NOMO-1 treated with dmso at 0.1 percent for 144 hours (cell line): Measurements from ENCODE around the gene ZNF12.

Source experiments
- DNase-seq: peaks from one replicate; lab custom pipeline; 2025; ENCODE audit not compliant: unreplicated experiment; lab: John Stamatoyannopoulos, UW

The ZNF12 gene

DNA sequence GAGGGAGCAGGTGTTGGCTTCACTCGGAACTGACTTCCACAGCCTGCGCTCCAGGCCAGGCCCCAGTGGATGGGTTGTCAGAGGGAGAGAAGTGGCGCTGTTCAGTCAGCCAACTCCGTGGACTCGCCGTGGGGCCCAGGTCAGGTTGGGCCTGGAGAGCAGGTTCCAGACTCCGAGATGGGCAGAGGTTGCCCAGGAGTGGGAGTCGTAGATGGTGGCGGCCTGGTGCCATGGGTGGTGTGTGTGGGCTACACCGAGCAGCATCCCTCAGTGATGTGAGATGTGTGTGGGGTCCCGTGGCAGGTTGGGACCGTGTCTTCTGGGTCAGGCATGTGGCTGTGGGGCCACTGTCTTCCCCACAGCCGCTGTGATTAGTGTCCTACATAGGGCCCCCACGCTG is 59.2 kb downstream of the ZNF12 start:
- no peak for DNase-seq

- no peak for DNase-seq
These were observed 59.7 kb downstream of the ZNF12 start for GRCh38 chr7:6647080-6647479.

DNA sequence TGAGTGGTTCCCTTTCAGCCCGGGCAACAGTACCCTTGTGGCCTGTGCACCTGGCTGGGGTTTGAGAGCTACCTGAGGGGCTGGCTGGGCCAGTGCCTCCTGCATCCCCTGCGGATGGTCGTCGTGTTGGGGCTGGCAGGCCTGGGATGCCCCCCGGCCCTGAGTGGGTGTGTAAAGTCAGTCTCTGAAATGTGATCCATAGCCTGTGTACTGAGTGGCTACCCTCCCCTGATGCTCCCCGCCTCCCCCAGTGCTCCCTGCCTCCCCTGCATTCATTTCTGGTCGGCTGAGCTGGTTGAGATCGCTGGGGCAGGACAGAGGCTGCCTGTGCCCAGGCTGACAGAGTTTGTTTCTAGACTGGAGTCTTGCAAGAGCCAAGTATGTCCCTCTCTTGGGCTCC is 60.3 kb downstream of the ZNF12 start:
- no peak for DNase-seq

GRCh38 chr7:6644728-6645127 is 62.0 kb downstream of the ZNF12 start:
- DNase-seq: no peak

- DNase-seq: no peak
These were observed 62.7 kb downstream of the ZNF12 start for GRCh38 chr7:6643915-6644625.

DNA sequence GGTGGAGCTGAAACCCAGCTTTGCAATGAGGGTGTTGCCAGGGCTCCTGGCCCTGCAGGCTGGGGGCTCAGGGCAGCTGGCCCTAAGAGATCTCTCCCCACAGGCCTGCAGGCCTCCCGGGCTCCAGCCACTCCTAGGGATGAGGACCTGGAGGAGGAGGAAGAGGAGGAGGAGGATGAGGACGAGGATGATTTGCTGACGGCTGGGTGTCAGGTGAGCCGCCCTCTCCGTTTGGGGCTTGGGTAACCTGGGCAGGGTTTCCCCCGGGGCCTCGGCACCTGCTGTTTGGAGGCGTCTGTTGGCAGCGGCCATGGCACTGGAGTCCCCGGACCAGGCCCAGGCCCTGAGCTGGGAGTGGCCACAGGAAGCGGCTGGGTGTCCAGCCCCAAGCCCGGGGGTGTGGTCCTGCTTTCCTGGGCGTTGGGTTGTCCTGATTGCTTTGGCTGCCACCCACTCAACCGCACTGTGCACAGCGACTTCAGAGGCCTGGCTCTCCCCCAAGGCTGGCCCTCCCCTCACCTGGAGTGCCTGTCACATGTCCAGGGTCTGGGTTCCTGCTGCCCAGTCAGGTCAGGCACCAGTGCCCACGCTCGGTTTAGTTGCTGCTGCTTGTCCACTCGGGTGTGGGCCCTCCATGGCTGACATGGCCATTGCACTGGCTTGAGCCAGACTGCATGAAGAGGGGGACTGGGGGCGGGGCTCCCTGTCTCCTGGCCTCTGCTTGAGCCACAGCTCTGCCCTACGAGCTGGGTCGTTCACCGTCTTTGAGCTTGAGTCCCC is 63.7 kb downstream of the ZNF12 start:
- DNase-seq: no peak

GRCh38 chr7:6642239-6642839 is 64.4 kb downstream of the ZNF12 start:
- DNase-seq: no peak

DNA sequence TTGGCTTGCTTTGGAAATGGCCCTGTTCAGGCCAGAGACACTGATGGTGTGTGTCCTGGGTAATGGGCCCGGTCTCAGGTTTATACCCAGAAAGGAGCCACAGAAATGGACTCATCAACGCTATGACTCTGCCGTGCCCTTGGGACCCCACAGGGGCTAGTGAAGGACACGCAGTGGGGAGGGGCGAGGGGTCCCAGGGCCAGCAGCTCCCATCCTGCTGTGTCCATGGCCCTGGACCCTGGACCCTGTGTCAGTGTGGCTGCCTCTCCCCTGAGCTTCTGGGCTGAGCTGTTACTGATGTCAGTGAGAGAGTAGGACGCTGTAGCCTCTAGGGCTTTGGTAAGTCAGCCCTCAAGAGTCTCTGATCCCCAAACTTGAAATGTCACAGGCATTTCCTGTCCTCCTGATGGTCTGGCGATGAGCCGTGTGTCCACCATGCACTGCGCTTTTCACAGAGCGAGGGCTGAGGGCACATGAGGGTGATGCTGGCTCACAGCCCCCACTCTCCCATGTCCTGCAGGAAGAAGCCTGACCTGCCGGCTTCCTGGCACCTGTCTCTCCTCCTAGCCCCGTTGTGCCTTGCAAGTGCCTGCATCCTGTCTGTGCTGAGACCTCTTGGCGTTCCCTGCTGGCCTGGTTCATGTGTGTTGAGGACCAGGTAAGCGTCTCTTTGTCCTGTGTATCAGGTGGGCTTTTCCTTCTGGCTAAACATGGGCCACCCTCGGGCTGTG is 65.3 kb downstream of the ZNF12 start:
- DNase-seq: no peak

- DNase-seq: no peak
These were observed 66.5 kb downstream of the ZNF12 start for GRCh38 chr7:6640246-6640721.

- no peak for DNase-seq
These were observed 67.1 kb downstream of the ZNF12 start for GRCh38 chr7:6639627-6640026.

DNA sequence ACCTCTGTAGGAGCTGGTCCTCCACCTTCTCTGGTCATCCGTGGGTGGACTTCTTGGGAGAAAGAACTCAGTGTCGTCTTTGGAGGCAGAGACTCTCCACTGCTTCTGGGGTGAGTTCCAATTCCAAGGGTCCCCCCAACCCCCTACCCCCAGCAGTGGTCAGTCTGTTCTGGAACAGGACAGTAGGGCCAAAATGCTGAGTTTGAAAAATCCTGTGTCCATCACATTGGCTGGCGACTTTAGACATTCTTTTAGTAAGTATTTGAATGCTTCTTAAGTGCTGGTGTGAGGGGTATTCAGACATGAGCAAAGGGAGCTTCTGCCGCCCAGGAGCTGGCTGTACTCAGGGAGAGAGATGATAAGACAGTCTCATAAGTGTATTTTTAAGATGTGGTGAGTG is 67.7 kb downstream of the ZNF12 start:
- DNase-seq: no peak
